HG02973 (cell line): ENCODE results near the gene GRB7.
"Not testable (repeated sequence)": the region's sequence is repeated elsewhere in the genome, so short reads cannot be mapped to it uniquely, and the experiment has no call there.

Experiments
- ATAC-seq: cut with Tn5 transposase; IDR thresholded peaks from one replicate; pipeline ENCODE4 v1.9.1; 2021; ENCODE audit warnings: moderate library complexity; ENCODE audit not compliant: unreplicated experiment

Gene GRB7

DNA sequence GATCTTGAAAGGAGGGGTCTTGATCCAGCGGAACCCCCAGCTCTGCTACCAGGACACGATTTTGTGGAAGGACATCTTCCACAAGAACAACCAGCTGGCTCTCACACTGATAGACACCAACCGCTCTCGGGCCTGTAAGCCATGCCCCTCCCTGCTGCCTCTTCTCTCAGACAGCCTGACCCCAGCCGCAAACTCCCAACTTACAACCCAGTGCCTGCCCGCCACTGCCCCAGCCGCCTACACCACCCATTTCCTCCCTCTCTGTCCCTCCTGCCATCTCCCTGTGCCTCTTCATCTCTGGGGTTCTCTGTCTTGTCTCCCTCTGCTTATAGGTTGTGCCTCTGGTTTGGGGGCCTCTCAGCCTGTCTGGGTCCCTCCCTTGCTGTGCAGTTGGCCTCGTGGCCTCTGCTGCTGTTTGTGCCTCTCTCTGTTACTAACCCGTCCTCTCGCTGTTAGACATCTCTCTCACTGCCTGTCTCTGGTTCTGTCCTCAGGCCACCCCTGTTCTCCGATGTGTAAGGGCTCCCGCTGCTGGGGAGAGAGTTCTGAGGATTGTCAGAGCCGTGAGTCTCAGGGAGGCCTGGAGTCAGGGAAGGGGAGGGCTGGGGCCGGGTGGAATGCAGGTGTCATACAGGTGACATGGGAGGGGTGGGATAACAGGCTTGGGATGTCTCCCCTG lies 28.3 kb upstream of the GRB7 start:
- no peak for ATAC-seq

- no peak for ATAC-seq
These were observed 27.5 kb upstream of the GRB7 start for GRCh38 chr17:39709998-39710964.

DNA sequence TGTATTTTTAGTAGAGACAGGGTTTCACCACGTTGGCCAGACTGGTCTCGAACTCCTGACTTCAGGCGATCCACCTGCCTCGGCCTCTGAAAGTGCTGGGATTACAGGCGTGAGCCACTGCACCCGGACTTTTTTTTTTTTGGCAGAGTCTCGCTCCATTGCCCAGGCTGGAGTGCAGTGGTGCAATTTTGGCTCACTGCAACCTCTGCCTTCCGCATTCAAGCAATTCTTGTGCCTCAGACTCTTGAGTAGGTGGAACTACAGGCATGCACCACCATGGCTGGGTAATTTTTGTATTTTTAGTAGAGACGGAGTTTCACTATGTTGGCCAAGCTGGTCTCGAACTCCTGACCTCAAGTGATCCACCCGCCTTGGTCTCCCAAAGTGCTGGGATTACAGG lies 26.7 kb upstream of the GRB7 start:
- ATAC-seq: not testable (repeated sequence)

- ATAC-seq: no peak
These were observed 25.9 kb upstream of the GRB7 start for GRCh38 chr17:39711851-39712250.

DNA sequence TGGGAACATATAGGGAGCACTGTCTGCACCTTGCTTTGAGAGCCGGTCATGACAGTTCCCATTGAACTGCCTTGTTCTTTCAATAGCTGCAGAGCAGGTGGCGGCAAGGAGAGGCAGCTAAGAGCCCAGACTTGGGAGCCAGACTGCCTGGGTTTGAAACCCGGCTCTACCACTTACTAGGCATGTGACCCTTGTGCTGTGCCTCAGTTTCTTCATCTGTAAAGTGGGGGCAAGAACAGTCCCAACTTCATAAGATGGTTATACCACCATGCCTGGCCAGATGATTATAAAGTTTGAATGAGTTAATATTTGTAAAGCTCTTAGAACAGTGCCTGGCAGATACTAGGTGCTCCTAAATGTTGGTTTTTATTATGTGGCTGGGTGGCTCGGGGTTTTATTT lies 23.5 kb upstream of the GRB7 start:
- ATAC-seq: no peak

GRCh38 chr17:39715375-39716072 lies 22.2 kb upstream of the GRB7 start:
- no peak for ATAC-seq

- ATAC-seq: no peak
These were observed 21.5 kb upstream of the GRB7 start for GRCh38 chr17:39716073-39716818.

GRCh38 chr17:39716879-39717536 lies 20.7 kb upstream of the GRB7 start:
- no peak for ATAC-seq

DNA sequence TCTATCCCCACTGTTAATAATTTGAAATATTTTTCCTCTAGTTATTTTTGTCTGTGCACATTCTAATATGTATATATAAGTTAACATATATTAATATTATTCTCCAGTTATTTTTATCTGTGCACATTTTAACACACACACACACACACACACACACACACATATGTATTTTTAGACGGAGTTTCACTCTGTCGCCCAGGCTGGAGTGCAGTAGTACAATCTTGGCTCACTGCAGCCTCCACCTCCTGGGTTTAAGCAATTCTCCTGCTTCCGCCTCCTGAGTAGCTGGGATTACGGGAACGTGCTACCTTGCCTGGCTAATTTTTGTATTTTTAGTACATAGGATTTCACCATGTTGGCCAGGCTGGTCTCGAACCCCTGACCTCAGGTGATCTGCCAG lies 20.1 kb upstream of the GRB7 start:
- ATAC-seq: no peak

GRCh38 chr17:39719563-39720355 lies 18.0 kb upstream of the GRB7 start:
- ATAC-seq: no peak

- ATAC-seq: no peak
These were observed 15.6 kb upstream of the GRB7 start for GRCh38 chr17:39722104-39722503.

- ATAC-seq: no peak
These were observed 14.5 kb upstream of the GRB7 start for GRCh38 chr17:39722965-39723848.

- no peak for ATAC-seq
These were observed 13.0 kb upstream of the GRB7 start for GRCh38 chr17:39724731-39725130.

- not testable (repeated sequence) for ATAC-seq
These were observed 11.8 kb upstream of the GRB7 start for GRCh38 chr17:39725923-39726322.

DNA sequence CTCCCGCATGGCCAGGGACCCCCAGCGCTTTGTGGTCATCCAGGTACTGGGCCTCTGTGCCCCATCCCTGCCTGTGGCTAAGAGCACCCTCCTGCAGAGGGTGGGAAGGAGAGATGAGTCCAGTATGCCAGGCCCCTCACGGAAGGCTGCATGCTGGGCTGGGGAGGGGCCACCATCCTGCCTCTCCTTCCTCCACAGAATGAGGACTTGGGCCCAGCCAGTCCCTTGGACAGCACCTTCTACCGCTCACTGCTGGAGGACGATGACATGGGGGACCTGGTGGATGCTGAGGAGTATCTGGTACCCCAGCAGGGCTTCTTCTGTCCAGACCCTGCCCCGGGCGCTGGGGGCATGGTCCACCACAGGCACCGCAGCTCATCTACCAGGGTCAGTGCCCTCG lies 11.1 kb upstream of the GRB7 start:
- ATAC-seq: no peak

DNA sequence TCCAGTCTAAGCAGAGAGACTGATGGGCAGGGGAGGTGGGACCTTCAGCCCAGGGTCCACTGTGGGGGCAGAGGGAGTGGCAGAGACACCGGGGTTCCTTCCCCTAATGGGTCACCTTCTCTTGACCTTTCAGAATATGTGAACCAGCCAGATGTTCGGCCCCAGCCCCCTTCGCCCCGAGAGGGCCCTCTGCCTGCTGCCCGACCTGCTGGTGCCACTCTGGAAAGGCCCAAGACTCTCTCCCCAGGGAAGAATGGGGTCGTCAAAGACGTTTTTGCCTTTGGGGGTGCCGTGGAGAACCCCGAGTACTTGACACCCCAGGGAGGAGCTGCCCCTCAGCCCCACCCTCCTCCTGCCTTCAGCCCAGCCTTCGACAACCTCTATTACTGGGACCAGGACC lies 10.2 kb upstream of the GRB7 start:
- no peak for ATAC-seq

GRCh38 chr17:39729280-39729851 lies 8.4 kb upstream of the GRB7 start:
- no peak for ATAC-seq
